Measurements from ENCODE around the gene HBS1L.

The HBS1L gene

DNA sequence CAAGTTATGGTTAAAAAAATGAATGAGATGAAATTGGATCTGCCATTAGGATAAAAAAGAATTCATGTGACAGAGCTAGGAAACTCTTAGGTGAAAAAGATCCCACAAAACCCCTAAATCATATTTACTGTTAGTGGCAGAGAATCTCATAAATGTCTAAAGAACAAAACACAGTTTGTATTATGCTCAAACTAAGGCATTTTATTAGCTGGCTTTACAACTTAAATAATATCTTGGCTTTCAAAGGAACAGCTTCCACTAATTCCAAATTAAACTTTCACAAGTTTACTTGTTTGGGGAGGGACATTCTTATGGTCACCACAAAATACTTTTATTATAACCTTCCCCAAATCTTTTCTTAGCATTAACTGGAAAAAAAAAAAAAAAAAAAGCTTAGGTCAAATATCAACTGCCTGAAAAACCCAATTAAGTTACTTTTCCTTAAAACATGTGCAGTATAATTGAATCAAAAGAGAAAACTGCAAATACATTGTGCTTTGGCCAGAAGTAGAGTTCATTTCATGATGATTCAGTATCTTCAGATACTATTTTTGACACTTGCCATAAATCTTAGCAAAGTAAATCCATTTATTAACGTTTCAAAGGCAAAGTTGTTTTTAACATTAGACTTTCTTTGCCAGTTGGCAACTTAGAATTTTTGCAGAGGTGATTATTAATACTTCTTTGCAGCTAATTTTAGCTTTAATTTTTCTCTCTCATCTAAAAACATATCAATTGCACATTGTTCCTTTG is 90.0 kb downstream of the HBS1L start:
- Histone ChIP-seq H3K36me3 (ENCODE audit: insufficient read depth, insufficient read length, low read length) (peaks cover 20% of the 10 kb centered on the region), H3K27me3 (ENCODE audit: insufficient read depth, insufficient read length) (no peaks in the 10 kb centered on the region), H3K9ac (ENCODE audit: insufficient read length, low read depth) (no peak overlapping the region), H3K4me1 (ENCODE audit: insufficient read depth, insufficient read length) (no peaks in the 10 kb centered on the region), H3K4me3 (ENCODE audit: insufficient read length, low read depth) (no peak overlapping the region), H3K9me3 (ENCODE audit: insufficient read depth, low read length) (no peaks in the 10 kb centered on the region; the same call in 1 of the 2 replicates)
- TF ChIP-seq SUZ12 (IDR thresholded peaks at IDR 0.05; ENCODE audit: extremely low read depth, insufficient read depth, insufficient read length) (no peak), ZNF274 (IDR thresholded peaks at IDR 0.05; ENCODE audit: low read depth, low read length) (no peak), YY1 (IDR thresholded peaks at IDR 0.05; ENCODE audit: insufficient read depth, insufficient read length) (no peak)
- DNase-seq (ENCODE audit: low read depth, low spot score) = no peak

DNA sequence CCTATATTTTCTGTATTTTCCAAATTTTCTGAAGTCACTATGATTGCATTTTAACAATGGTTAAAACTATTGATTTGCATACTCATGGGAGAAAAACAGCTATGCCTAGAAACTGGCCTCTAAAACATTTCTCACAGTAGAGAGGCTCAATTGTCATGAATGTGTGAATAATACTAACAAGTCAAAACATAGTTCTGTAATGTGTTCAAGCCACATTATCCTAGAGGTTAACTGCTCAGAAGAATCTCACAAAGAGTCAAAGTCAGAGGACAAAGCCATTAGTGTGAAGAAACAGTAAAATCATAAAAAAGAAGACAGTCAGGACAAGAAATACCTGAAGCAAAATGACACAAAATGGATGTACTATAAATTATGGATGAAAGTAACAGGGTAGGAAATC is 92.2 kb downstream of the HBS1L start:
- Histone ChIP-seq H3K4me3 (ENCODE audit: insufficient read length, low read depth) (no peak overlapping the region), H3K27me3 (ENCODE audit: insufficient read depth, insufficient read length) (no peaks in the 10 kb centered on the region), H3K4me1 (ENCODE audit: insufficient read depth, insufficient read length) (no peaks in the 10 kb centered on the region), H3K9ac (ENCODE audit: insufficient read length, low read depth) (no peak overlapping the region), H3K36me3 (ENCODE audit: insufficient read depth, insufficient read length, low read length) (peaks cover 20% of the 10 kb centered on the region), H3K9me3 (ENCODE audit: insufficient read depth, low read length) (no peaks in the 10 kb centered on the region; the same call in 1 of the 2 replicates)
- DNase-seq (ENCODE audit: low read depth, low spot score) = no peak
- TF ChIP-seq SUZ12 (IDR thresholded peaks at IDR 0.05; ENCODE audit: extremely low read depth, insufficient read depth, insufficient read length) (no peak), YY1 (IDR thresholded peaks at IDR 0.05; ENCODE audit: insufficient read depth, insufficient read length) (no peak), ZNF274 (IDR thresholded peaks at IDR 0.05; ENCODE audit: low read depth, low read length) (no peak)

DNA sequence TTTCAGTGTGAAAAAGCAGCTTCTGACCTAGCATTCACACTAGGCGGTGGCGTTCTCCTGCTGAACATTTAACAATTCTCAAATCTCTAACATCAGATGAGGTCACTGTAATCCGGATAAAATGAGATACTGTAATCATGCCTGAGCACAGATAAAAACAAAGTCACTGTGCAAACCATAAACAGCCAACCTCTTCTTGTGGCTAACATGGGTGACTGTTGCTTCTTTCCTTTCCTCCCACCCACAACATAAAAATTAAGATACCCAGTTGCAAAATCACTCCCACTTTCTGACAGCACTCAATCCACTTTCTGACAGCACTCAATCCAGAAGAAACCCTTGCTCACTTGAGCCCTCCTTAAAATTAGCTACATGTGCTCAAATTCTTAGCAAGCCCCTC is 93.3 kb downstream of the HBS1L start:
- no peak overlapping the region for H3K9ac ChIP-seq (ENCODE audit: insufficient read length, low read depth)
- no peaks in the 10 kb centered on the region; the same call in 1 of the 2 replicates for H3K9me3 ChIP-seq (ENCODE audit: insufficient read depth, low read length)
- peaks cover 20% of the 10 kb centered on the region for H3K36me3 ChIP-seq (ENCODE audit: insufficient read depth, insufficient read length, low read length)
- DNase-seq (ENCODE audit: low read depth, low spot score) = no peak
- no peak for TF ChIP-seq ZNF274 (IDR thresholded peaks at IDR 0.05; ENCODE audit: low read depth, low read length)
- no peak overlapping the region for H3K4me3 ChIP-seq (ENCODE audit: insufficient read length, low read depth)
- no peaks in the 10 kb centered on the region for H3K4me1 ChIP-seq (ENCODE audit: insufficient read depth, insufficient read length)
- no peaks in the 10 kb centered on the region for H3K27me3 ChIP-seq (ENCODE audit: insufficient read depth, insufficient read length)

DNA sequence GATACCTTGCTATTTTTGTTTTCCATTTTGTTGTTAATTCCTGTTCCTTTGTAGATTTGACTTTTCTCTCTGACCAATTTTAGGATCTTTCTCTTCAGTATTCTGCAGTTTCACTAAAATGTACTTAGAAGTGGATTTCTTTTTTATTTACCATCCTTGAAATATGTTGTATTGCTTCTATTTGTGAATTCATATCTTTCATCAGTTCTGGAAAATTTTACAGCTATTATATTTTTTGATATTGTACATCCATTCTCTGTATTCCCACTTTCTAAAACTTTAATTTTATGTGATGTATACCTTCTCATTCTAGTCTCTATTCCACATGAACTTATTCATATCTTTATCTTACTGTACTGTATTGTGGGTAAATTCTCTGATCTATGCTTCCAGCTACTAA is 95.0 kb downstream of the HBS1L start:
- no peaks in the 10 kb centered on the region; the same call in 1 of the 2 replicates for H3K9me3 ChIP-seq (ENCODE audit: insufficient read depth, low read length)
- TF ChIP-seq SUZ12 (IDR thresholded peaks at IDR 0.05; ENCODE audit: extremely low read depth, insufficient read depth, insufficient read length) (no peak), YY1 (IDR thresholded peaks at IDR 0.05; ENCODE audit: insufficient read depth, insufficient read length) (no peak), ZNF274 (IDR thresholded peaks at IDR 0.05; ENCODE audit: low read depth, low read length) (no peak)
- no peak overlapping the region for H3K4me3 ChIP-seq (ENCODE audit: insufficient read length, low read depth)
- H3K36me3 ChIP-seq (ENCODE audit: insufficient read depth, insufficient read length, low read length) = peaks cover 9% of the 10 kb centered on the region
- H3K4me1 ChIP-seq (ENCODE audit: insufficient read depth, insufficient read length) = no peaks in the 10 kb centered on the region
- no peak for DNase-seq (ENCODE audit: low read depth, low spot score)
- no peaks in the 10 kb centered on the region for H3K27me3 ChIP-seq (ENCODE audit: insufficient read depth, insufficient read length)
- no peak overlapping the region for H3K9ac ChIP-seq (ENCODE audit: insufficient read length, low read depth)

DNA sequence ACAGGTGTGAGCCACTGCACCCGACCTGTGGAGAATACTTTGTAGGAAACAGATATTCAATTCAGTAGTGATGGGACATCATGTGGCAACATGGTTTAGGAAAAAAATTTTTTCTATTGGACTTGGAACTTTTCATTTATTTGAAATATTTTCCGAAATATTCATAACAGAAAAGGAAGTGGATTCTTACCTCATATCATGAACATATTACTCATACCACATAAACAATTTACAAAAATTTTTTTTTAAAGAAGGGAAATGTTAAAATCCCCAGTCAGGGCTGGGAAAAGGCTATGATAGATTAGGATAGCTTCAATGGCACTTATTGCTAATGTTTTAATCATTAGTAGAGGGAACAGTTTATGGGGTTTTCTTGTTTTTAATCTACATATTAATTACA is 97.9 kb downstream of the HBS1L start:
- H3K9ac ChIP-seq (ENCODE audit: insufficient read length, low read depth) = no peak overlapping the region
- no peaks in the 10 kb centered on the region for H3K27me3 ChIP-seq (ENCODE audit: insufficient read depth, insufficient read length)
- no peak for DNase-seq (ENCODE audit: low read depth, low spot score)
- H3K4me3 ChIP-seq (ENCODE audit: insufficient read length, low read depth) = no peak overlapping the region
- H3K4me1 ChIP-seq (ENCODE audit: insufficient read depth, insufficient read length) = no peaks in the 10 kb centered on the region
- no peaks in the 10 kb centered on the region for H3K36me3 ChIP-seq (ENCODE audit: insufficient read depth, insufficient read length, low read length)
- no peaks in the 10 kb centered on the region; the same call in 1 of the 2 replicates for H3K9me3 ChIP-seq (ENCODE audit: insufficient read depth, low read length)
- TF ChIP-seq ZNF274 (IDR thresholded peaks at IDR 0.05; ENCODE audit: low read depth, low read length) = no peak
- no peak for TF ChIP-seq YY1 (IDR thresholded peaks at IDR 0.05; ENCODE audit: insufficient read depth, insufficient read length)
- no peak for TF ChIP-seq SUZ12 (IDR thresholded peaks at IDR 0.05; ENCODE audit: extremely low read depth, insufficient read depth, insufficient read length)

DNA sequence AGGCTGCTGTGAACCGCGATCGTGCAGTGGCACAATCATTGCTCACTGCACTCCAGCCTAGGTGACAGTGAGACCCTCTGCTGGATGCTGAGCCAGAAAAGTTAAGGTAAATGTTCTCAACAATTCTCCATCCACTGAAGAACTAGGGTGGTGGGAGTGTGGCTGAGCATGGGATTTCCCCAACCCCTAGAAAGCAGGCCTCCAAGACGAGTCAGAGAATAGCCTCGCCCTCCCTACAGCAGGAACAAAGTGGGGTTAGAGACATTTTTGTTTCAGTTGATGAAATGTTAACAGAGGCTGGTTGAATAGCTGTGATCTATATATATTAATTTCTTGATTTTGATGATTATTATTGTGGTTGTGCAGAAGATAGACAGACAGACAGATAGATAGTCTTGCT is 98.6 kb downstream of the HBS1L start:
- no peaks in the 10 kb centered on the region; the same call in 1 of the 2 replicates for H3K9me3 ChIP-seq (ENCODE audit: insufficient read depth, low read length)
- no peaks in the 10 kb centered on the region for H3K4me1 ChIP-seq (ENCODE audit: insufficient read depth, insufficient read length)
- DNase-seq (ENCODE audit: low read depth, low spot score) = no peak
- TF ChIP-seq YY1 (IDR thresholded peaks at IDR 0.05; ENCODE audit: insufficient read depth, insufficient read length) (no peak), ZNF274 (IDR thresholded peaks at IDR 0.05; ENCODE audit: low read depth, low read length) (no peak), SUZ12 (IDR thresholded peaks at IDR 0.05; ENCODE audit: extremely low read depth, insufficient read depth, insufficient read length) (no peak)
- no peaks in the 10 kb centered on the region for H3K36me3 ChIP-seq (ENCODE audit: insufficient read depth, insufficient read length, low read length)
- H3K4me3 ChIP-seq (ENCODE audit: insufficient read length, low read depth) = no peak overlapping the region
- H3K27me3 ChIP-seq (ENCODE audit: insufficient read depth, insufficient read length) = no peaks in the 10 kb centered on the region
- H3K9ac ChIP-seq (ENCODE audit: insufficient read length, low read depth) = no peak overlapping the region

DNA sequence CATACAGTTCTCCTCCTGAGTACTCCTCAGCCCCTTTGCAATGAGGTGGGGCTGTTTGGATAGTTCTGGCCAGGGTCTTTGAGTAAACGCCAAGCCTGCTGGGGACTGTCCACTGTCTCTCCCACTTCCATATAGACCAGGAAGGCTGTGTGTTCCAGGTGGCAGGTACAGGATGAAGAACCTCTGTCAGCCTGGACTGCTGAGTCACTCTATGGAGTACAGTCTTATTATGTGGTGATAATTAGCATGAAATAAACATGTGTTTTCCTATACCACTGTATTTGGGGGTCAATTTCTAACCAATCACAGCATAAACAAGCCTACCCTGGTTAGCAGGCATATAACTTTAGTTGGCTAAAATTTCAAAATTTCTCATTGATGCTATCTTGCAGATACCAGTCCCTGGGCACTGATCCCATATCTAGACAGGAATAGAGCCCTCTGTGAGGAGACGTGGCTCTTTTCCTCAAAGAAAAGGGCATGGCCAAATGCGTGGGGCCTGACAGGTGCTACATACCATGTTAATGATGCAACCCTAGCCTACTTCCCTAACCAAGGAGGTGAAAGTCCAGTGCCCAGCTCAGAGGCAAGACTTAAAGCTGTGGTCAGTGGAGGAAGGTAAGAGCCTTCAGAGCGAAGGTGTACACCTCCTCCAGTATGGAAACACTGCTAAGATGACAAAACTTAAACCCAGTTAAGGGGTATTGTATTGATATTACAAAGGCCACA is 100.2 kb downstream of the HBS1L start:
- no peak overlapping the region for H3K4me3 ChIP-seq (ENCODE audit: insufficient read length, low read depth)
- H3K4me1 ChIP-seq (ENCODE audit: insufficient read depth, insufficient read length) = no peaks in the 10 kb centered on the region
- DNase-seq (ENCODE audit: low read depth, low spot score) = no peak
- H3K9me3 ChIP-seq (ENCODE audit: insufficient read depth, low read length) = no peaks in the 10 kb centered on the region
- H3K36me3 ChIP-seq (ENCODE audit: insufficient read depth, insufficient read length, low read length) = no peaks in the 10 kb centered on the region
- TF ChIP-seq ZNF274 (IDR thresholded peaks at IDR 0.05; ENCODE audit: low read depth, low read length) = no peak
- no peak for TF ChIP-seq YY1 (IDR thresholded peaks at IDR 0.05; ENCODE audit: insufficient read depth, insufficient read length)
- no peak for TF ChIP-seq SUZ12 (IDR thresholded peaks at IDR 0.05; ENCODE audit: extremely low read depth, insufficient read depth, insufficient read length)
- no peaks in the 10 kb centered on the region for H3K27me3 ChIP-seq (ENCODE audit: insufficient read depth, insufficient read length)
- H3K9ac ChIP-seq (ENCODE audit: insufficient read length, low read depth) = no peak overlapping the region
